HL-60 (cell line): ENCODE measurements around the gene LRRTM3.

Experiments used
- DNase-seq, 2 experiments: peaks; one replicate each; pipeline ENCODE4 v3.0.0-alpha.2; 2010 to 2020; ENCODE audit warnings: low read depth in 1 of 2, low spot score in 1 of 2
- H3K27ac ChIP-seq: fragments of 250-450 bp; sonication (Bioruptor Pico); replicated peaks from 2 replicates; pipeline ENCODE4 v1.5.1; 2020; ENCODE audit warnings: mild to moderate bottlenecking, moderate library complexity
- H3K27me3 ChIP-seq: fragments of 250-450 bp; sonication (Bioruptor Pico); 2 replicates; pipeline ENCODE4 v1.5.1; 2021; ENCODE audit warnings: mild to moderate bottlenecking, moderate library complexity; ENCODE audit not compliant: insufficient read depth, poor library complexity, severe bottlenecking
- H3K4me3 ChIP-seq: replicated peaks from 2 replicates; pipeline ENCODE4 v1.5.1; 2011; ENCODE audit warnings: mild to moderate bottlenecking, control low read depth, low read length; ENCODE audit not compliant: insufficient read depth
- CTCF ChIP-seq: IDR thresholded peaks from one replicate; pipeline ENCODE4 v1.5.1; 2011; ENCODE audit warnings: low read length, control low read depth, inconsistent platforms; ENCODE audit not compliant: insufficient read depth
- GABPA ChIP-seq: IDR thresholded peaks from 2 replicates; pipeline ENCODE4 v1.6.1; 2012; ENCODE audit warnings: low read depth
- POLR2AphosphoS5 ChIP-seq: IDR thresholded peaks from 2 replicates; pipeline ENCODE4 v1.6.1; 2012; ENCODE audit warnings: low read depth
- REST ChIP-seq: IDR thresholded peaks from 2 replicates; pipeline ENCODE4 v1.6.1; 2012; ENCODE audit warnings: low read depth; ENCODE audit not compliant: insufficient replicate concordance
- SPI1 ChIP-seq: IDR thresholded peaks from 2 replicates; pipeline ENCODE4 v1.6.1; 2012; ENCODE audit warnings: low read depth, mild to moderate bottlenecking, borderline replicate concordance

LRRTM3 gene

GRCh38 chr10:66916030-66916429, 9.8 kb upstream of the LRRTM3 start:
- DNase-seq: no peak
- H3K27ac ChIP-seq: no peak overlapping the region
- TF ChIP-seq GABPA: no peak
- TF ChIP-seq POLR2AphosphoS5: no peak
- TF ChIP-seq REST: no peak
- H3K4me3 ChIP-seq: no peak overlapping the region
- H3K27me3 ChIP-seq: no peaks in the 10 kb centered on the region

GRCh38 chr10:66917104-66917503, 8.7 kb upstream of the LRRTM3 start:
- H3K4me3 ChIP-seq: no peak overlapping the region
- no peak for DNase-seq
- TF ChIP-seq CTCF: no peak
- TF ChIP-seq POLR2AphosphoS5: no peak
- no peak for TF ChIP-seq SPI1
- no peak for TF ChIP-seq REST
- TF ChIP-seq GABPA: no peak
- no peak overlapping the region for H3K27ac ChIP-seq
- no peaks in the 10 kb centered on the region for H3K27me3 ChIP-seq

- no peak overlapping the region for H3K4me3 ChIP-seq
- TF ChIP-seq POLR2AphosphoS5 (no peak), CTCF (no peak), REST (no peak), SPI1 (no peak), GABPA (no peak)
- H3K27me3 ChIP-seq: no peaks in the 10 kb centered on the region
- no peak for DNase-seq
- H3K27ac ChIP-seq: no peak overlapping the region
Measured at GRCh38 chr10:66919248-66919647, 6.6 kb upstream of the LRRTM3 start.
